Inflammatory macrophage treated with lipopolysaccharide for 4 hours (primary cell): Measurements from ENCODE around the gene TSPAN11.
A peak's percentile ranks its signal among the peaks of the same experiment; 100 is the strongest.
"Not testable (repeated sequence)": the region's sequence is repeated elsewhere in the genome, so short reads cannot be mapped to it uniquely, and the experiment has no call there.

Source experiments
- DNase-seq: peaks from one replicate; pipeline ENCODE4 v3.0.0-alpha.2; 2020

The TSPAN11 gene

GRCh38 chr12:31005256-31005943 is 78.9 kb downstream of the TSPAN11 start:
- DNase-seq = no peak

DNA sequence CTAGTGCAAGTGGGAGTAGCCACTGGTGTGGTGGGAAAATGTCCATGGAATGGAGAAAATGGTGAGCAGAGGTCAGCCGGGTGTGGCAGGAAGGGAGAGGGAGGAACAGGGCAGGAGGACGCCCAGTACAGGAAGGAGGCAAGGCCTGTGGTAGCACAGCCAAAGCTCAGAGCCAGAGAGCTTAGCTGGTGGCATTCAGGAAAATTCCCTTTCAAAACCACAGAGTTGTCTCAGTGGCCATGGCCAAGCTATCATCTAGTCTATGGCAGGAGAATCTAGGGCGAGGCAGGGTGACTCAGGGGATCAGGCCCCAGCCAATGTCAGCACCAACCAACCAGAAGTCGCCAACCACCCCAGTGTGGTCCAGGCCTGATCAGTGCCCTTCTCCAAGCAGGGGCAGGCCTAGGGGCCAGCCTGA is 79.4 kb downstream of the TSPAN11 start:
- DNase-seq = peak; percentile 8

- no peak for DNase-seq
Observed at GRCh38 chr12:31006416-31007152, 80.0 kb downstream of the TSPAN11 start.

- no peak for DNase-seq
Observed at GRCh38 chr12:31007153-31007495, 80.6 kb downstream of the TSPAN11 start.

DNA sequence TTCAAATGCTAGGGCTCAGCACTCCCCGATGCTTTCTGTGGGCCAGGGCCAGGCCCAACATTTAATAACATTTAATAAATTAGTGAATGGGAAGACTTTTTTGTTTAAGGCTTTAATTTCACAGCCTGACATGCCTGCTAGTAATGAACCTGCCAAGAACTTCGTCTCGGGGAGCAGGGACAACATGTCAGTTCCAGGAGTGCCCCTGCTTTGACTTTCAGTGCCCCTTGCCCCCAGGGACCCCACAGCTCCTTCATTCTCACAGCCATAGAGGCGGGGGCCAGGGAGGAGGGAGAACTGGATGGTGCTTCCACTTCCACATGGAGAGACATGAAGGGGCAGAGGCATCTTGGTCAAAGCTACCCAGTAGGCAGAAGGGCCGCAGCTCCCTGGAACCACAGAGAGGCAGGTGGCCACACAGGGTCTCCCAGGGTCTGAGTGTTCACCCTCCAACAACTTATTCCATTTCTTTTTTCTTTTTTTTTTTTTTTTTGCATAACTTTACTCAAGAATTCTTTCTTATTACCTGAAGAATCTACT is 81.2 kb downstream of the TSPAN11 start:
- DNase-seq = no peak

DNA sequence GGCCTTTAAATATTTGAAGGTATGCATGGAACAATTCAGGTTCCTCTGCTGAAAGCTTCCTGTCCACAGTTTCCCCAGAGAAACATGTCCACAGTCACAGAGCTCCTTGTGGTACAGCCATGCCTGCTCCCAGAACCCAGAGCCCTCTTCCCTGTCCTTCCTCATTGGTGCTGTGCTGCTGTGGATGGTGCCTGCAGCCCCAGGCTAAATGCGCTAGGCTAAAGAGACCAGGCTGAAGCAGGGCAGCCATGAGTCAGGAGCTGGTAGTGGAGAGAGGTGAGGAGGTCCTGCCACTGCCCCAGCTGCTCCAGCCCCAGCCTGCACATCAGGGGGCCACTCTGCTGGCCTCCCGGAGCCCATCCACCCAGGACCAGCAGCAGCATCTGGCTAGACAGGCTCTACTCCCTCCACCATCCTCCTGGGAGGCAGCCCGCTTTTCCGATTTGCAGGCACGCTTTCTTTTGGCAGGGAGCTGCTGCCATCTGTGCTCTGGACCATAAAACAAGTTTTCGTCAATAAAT is 81.8 kb downstream of the TSPAN11 start:
- DNase-seq = no peak

GRCh38 chr12:31008961-31009840 is 82.7 kb downstream of the TSPAN11 start:
- DNase-seq = no peak

GRCh38 chr12:31009976-31010375 is 83.4 kb downstream of the TSPAN11 start:
- no peak for DNase-seq

GRCh38 chr12:31011336-31011735 is 84.8 kb downstream of the TSPAN11 start:
- DNase-seq = no peak

GRCh38 chr12:31011746-31012566 is 85.4 kb downstream of the TSPAN11 start:
- no peak for DNase-seq

DNA sequence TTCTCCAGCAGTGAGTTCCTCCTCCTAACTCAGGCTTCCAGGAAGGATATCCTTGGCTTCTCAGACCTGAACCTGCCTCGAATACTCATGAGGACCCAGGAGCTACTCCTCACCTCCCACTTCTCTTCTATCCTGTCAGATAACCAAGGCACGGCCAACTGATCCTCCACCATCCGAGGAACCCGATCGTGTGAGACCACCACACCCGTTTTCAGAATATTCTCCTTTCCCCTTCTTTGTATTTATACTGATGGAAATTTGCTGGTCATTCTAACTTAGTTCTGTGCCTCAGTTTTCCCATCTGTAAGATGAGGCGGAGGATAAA is 86.0 kb downstream of the TSPAN11 start:
- not testable (repeated sequence) for DNase-seq

GRCh38 chr12:31015215-31015614 is 88.7 kb downstream of the TSPAN11 start:
- no peak for DNase-seq

- DNase-seq = no peak
Observed at GRCh38 chr12:31016057-31016456, 89.5 kb downstream of the TSPAN11 start.

DNA sequence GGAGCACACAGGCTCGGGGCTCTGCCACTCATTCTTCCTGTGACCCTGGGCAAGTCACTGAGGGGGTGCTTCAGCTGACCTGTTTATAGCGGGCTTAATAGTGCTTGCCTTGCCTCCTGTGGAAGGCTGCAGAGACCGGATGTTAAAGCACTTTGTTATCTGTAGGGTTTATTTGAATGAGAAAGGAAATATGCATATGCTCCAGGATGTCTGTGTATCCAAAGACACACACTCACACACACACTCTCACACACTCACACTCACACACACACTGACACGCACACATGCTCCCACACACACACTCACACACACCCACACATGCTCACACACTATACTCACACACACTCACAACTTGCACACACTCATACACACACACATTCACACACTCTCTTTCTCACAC is 91.0 kb downstream of the TSPAN11 start:
- DNase-seq = no peak

- DNase-seq = no peak
Observed at GRCh38 chr12:31018106-31018789, 91.7 kb downstream of the TSPAN11 start.

DNA sequence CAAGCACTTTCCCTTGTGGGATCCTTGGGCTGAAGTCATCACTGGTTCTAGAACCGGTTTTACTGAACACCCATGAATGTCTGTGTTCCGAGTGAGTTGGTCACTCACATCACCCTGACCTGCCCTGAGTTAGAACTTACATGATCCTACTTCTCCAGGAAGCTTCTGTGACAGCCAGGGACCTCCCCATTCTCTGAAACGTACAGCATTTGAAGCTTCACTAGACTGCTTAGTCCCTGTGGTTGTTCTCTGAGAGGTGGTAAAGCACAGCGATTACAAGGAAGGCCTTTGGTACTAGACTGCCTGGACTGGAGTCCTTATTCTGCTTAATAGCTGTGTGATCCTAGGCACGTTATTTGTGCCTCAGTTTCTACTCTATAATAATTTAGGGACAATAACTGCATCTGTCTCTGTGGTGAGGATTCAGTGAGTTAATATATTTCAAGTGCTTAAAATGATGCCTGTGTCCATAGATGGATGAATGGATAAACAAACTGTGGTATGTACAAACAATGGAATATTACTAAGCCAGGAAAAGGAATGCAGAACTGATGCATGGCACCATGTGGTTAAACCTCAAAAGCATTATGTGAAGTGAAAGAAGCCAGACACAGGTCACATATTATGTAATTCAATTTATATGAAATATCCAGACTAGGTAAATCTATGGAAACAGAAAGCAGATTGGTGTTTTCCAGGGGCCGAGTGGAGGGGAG is 92.4 kb downstream of the TSPAN11 start:
- DNase-seq = no peak

DNA sequence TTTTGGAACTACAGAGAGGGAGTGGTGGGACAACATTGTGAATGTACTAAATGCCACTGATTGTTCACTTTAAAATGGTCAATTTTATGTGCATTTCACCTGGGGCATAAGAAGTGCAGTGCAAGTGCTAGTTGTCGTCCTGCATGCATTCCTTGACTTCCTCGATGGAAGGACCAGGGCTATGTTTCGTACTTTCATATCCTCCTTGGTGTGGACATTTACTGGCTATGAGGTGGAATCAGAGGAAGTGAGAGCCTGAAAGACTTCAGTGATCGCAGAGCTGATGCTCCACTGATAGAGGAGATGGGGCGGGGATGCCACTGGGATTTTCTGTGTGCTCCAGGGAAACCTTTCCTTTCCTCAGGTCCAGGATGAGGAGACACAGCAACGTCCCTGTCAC is 93.0 kb downstream of the TSPAN11 start:
- DNase-seq = no peak

- no peak for DNase-seq
Observed at GRCh38 chr12:31019976-31020375, 93.4 kb downstream of the TSPAN11 start.

DNA sequence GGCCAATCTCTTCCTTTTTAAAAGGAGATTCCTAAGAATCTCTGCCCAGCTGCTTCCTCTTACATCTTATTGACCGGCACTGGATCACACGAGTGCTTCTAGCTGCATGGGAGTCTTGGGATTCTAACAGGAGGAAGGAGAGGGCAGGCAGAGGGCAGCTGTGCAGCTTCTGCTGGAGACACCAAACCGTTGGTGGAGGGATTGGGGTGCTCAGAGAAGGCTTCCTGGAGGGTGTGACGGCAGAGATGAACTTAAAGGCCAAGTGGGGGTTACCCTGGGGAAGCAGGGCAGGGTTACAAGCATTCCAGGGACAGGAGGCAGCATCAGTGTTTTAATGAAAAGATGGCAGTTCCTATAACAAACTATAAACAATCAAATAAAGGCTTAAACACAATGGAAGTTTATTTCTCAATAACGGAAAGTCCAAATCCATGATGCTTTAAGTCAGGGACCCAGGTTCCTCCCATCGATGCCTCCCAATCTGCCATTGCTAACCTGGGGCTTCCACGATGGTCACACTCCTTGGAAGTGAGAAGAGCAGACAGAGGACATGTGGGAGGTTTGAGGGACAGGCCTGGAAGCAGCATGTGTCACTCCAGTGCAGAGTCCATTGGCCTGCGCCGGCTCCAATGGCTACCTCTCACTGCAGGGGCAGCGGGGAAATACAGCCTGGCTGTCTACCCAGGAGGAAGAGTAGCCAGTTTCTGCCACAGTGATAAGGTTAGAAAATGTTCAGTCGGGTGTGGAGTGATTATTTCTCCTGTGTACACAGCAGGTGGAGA is 94.0 kb downstream of the TSPAN11 start:
- DNase-seq = no peak

- DNase-seq = no peak
Observed at GRCh38 chr12:31021181-31021580, 94.6 kb downstream of the TSPAN11 start.
